ENCODE data around the gene BUB1B.
A peak's percentile ranks its signal among the peaks of the same experiment; 100 is the strongest.

The BUB1B gene

DNA sequence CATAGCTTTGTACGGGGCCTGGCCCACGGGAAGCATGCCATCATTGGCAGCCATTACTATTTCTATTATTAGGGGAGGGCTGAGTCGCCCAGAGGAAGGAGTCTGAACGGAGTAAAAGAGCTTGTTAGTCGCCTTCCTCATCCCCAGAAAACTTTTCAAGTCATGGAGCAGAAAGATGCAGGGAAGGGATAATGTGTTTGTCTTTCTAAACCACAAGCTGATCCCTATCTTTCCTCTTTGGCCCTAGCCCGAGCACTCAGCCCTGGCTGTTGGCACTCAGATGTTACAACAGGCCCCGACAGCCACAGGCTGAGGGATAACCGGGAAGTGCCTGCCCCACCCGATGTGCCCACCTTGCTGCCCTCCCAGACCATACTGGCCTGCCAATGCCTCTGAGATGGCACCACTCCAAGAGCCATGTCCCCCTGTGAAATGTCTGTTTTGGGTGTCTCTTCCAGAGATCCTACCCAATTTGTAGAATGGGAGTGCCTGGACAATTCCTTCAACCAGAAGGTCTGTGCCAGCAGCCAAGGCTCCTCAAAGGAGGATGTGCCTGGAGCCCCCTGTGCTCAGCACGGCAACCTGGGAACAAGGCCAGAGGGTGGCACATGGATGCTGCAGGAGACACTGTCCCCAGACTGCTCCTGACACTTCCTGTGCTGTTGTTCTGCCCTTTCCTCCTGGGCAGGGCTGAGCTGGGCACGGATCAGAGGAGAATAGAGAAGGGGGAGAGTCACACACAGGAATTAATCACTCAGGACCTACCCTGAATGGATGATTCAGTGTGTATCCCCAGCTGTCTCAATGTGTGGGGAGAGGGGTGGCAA lies 88.8 kb downstream of the BUB1B start:
- Mint-ChIP-seq H3K27ac (no peak overlapping the region), H3K4me1 (peaks cover 3% of the 10 kb centered on the region), H3K4me3 (no peak overlapping the region), H3K27me3 (peaks cover 31% of the 10 kb centered on the region), H3K36me3 (ENCODE audit: low read depth) (no peaks in the 10 kb centered on the region), H3K9me3 (no peaks in the 10 kb centered on the region)
- DNase-seq (no peak), ATAC-seq (no peak)

DNA sequence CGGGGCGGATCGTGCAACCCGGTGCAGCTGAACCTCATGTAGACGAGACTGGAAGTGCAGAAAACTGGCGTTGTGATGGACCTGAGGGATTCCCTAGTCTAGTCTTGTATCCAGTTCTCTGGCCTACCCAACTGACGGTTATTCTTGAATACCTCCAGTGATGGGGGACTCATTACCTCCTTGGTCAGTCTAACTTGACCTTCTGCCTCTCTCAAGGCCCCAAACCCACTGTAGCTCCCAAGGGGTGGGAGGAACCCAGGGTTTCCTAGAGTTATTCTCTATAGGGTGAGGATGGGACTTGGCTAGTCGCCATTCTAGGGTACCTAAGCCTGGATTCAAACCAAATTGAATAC lies 89.4 kb downstream of the BUB1B start:
- Mint-ChIP-seq H3K4me3 (no peak overlapping the region), H3K9me3 (no peaks in the 10 kb centered on the region), H3K27ac (no peak overlapping the region), H3K27me3 (peaks cover 33% of the 10 kb centered on the region), H3K4me1 (peaks cover 3% of the 10 kb centered on the region), H3K36me3 (ENCODE audit: low read depth) (no peaks in the 10 kb centered on the region)
- DNase-seq = no peak
- ATAC-seq = no peak

DNA sequence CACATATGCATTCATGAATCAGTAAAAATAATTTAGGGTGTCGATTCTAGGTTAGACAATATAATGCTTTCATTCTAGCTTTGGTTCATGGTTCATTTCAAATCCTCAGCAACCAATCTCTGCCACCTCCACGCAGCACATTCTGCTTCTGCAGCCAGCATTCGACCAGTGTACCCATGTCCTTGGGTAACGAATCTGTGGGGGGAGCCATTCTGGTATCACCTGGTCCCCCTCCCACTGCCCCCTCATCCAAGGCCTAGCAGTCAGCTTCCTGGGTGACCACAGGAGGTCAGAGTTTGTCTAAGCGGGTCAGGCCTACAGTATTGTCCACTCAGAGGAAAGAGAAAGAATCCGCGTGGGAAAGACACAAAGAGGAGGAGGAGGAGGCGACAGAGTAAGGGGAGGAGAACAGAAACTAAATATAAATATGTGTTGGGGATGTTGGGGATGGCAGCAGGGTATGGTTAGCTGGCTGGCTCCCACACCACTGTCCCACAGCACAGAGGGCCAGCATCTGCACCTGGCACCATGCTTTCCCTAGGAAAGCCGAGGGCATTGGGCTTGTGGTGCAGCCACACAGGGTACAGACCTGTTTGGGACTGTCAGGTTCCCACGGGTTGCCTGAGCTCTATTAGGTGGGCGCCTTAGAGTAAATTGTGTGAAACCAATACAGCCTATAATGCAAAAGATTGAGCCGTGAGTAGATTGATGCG lies 90.1 kb downstream of the BUB1B start:
- Mint-ChIP-seq H3K4me1 (peaks cover 3% of the 10 kb centered on the region), H3K27ac (no peak overlapping the region), H3K36me3 (ENCODE audit: low read depth) (no peaks in the 10 kb centered on the region), H3K4me3 (no peak overlapping the region), H3K9me3 (no peaks in the 10 kb centered on the region), H3K27me3 (peaks cover 33% of the 10 kb centered on the region)
- ATAC-seq = no peak
- DNase-seq = no peak

DNA sequence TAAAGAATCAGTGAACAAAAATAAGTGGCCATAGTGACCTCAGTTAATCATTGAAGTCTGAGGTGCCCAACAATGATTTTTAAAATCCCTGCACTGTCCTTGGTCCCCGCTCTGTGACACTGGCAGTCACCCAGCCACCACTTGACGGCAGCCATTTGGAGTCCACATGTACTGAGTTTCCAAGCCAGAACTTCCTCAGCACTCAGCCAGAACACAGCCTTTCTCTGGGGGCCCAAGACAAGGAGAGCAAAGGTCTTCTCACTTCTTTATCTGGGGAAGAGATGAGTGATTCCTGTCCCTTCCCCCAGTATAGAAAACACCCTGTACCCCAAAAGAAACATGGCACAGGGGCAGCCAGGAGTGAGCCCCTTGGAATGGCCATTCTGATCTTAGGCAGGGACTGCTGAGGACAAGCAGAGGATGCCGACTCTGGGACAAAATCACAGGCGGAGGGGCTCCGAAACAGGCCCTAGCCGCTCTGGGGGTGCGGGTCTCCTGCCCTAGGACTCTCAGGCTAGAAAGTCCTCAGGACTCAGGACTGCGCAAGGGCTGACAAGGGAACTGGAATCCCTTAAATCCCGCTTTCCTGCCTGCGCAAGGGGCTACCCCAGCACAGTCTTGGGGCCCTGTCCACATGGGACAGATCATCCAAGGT lies 90.7 kb downstream of the BUB1B start:
- Mint-ChIP-seq H3K36me3 (ENCODE audit: low read depth) (no peaks in the 10 kb centered on the region), H3K4me3 (no peak overlapping the region), H3K27ac (no peak overlapping the region), H3K27me3 (peaks cover 33% of the 10 kb centered on the region), H3K4me1 (peaks cover 3% of the 10 kb centered on the region), H3K9me3 (no peaks in the 10 kb centered on the region)
- DNase-seq (no peak), ATAC-seq (no peak)

DNA sequence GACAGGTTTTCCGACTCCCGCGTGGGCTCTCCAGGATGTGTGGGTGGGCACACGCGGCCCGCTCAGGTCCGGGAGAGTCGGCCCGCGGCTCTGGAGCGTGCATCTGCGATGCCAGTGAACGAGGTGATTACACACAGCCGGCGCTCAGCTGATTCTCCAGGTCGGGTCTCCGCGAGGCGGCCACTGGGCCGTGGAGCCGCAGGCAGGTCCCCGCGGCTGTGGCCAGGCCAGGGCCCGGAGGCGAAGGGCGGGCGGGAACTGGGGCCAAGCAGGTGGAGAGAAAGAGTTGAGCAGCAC lies 91.2 kb downstream of the BUB1B start:
- DNase-seq = no peak
- Mint-ChIP-seq H3K27me3 (peaks cover 33% of the 10 kb centered on the region), H3K36me3 (ENCODE audit: low read depth) (no peaks in the 10 kb centered on the region), H3K27ac (no peak overlapping the region), H3K4me3 (no peak overlapping the region), H3K9me3 (no peaks in the 10 kb centered on the region), H3K4me1 (peaks cover 3% of the 10 kb centered on the region)
- ATAC-seq = no peak

DNA sequence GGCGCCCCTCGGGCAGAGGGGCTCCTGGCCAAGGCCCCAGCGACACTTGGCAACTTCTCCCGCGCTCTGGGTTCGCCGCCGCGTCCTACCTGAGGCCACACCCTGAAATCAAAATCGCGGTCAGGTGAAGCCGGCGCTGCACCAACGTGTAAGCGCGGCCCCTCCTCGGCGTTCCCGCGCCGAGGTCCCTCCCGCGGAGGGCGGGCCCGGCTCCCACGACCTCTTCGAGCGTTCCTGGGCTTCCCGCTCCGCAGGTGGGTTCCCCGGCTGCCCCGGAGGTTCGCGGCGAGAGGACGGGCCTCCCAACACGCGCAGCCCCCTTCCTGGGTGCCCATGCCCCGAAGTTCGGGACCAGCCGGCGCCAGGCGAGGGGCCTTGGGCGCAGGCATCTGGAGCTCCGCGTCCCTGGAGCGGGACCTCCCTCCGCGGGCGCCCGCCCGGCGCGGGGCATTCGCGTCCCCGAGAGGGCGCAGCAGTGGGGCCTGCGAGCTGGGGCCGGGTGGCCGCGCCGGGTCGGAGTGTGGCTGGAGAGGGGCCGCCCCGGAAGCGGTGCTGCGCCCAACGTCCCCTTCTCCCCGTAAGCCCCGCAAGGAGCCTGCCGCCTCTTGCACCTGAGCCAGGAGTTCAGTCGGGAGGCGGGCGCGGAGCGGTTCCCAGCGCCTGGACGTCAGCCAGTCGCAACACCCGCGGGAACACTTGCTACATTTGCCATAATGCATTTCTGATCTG lies 91.7 kb downstream of the BUB1B start:
- H3K27ac Mint-ChIP-seq = no peak overlapping the region

DNA sequence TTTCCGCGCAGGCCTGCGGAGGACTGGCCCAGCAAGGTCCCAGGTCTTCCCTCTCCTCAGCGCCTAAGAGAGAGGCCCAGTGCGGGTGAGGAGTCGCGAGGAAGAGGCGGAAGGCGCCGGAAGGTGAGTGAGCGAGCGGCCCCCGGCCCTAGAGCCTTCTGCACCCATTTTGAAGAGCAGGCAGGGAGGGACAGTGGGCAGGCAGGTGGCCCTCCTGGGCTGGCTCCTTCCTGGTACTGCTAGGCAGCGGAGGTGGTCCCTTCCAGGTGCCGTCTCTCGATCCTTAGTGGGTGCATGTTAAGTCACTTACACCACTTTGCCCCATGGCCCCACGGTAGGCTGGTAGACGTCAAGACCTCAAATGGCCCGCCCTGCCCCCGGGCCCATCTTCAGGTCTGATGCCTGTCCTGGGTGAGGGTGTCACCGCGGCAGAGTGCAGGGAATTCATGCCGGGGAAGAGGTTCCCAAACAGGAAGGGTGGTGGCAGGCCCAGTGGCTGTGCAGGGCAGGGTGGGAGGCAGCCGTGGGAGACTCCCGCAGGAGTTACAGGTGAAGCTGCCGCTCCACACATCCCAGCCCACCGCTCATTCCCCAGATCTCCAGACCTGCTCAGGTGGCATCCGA lies 92.4 kb downstream of the BUB1B start:
- Mint-ChIP-seq H3K4me1 (peaks cover 3% of the 10 kb centered on the region), H3K36me3 (ENCODE audit: low read depth) (no peaks in the 10 kb centered on the region), H3K9me3 (no peaks in the 10 kb centered on the region), H3K27me3 (peaks cover 33% of the 10 kb centered on the region), H3K27ac (no peak overlapping the region), H3K4me3 (peak overlapping the region; percentile 59)
- ATAC-seq (no peak), DNase-seq (no peak)

More for the DNA sequence above, 91.7 kb downstream of the BUB1B start:
- no peak for DNase-seq
- Mint-ChIP-seq H3K4me3 (peak overlapping the region; percentile 59), H3K36me3 (ENCODE audit: low read depth) (no peaks in the 10 kb centered on the region), H3K27me3 (peaks cover 33% of the 10 kb centered on the region), H3K9me3 (no peaks in the 10 kb centered on the region), H3K4me1 (peaks cover 3% of the 10 kb centered on the region)
- ATAC-seq = no peak

DNA sequence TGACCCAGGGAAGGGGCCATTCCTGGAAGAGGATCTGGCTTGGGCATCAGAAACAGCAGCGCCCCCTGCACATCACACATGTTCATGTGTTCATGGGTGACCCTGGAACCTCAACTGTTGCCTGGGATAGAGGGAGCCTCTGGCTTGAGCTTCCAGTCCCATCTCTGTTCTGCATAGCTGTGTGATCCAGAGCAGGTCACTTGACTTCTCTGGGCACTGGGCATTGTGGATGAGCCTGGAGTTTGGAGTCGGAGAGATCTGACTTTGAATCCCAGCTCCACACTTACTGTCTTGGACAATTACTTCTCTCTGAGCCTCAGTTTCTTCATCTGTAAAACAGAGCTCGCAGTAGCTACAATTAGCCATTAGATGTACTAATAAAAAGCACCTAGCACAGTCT lies 93.6 kb downstream of the BUB1B start:
- ATAC-seq = no peak
- Mint-ChIP-seq H3K9me3 (no peaks in the 10 kb centered on the region), H3K4me1 (peaks cover 3% of the 10 kb centered on the region), H3K36me3 (ENCODE audit: low read depth) (no peaks in the 10 kb centered on the region), H3K27ac (no peak overlapping the region), H3K27me3 (peaks cover 33% of the 10 kb centered on the region), H3K4me3 (no peak overlapping the region)
- DNase-seq = no peak

DNA sequence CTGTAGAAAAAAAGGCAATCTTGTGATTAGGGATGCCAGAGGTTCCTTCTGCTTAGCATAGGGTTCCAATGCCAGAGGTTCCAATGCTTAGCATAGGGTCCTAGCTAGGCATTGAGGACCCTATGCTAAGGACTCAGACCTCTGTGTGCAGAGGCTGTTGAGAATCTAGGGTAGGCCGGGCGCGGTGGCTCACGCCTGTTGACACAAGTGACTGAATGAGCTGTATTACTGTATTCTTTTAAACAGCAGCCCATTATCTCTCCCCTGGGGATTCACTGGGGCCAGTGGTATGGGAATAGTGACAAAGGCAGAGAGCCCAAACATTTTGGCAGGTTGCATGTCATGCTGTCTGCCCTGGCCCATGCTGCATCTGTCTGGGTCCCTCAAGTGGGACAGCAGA lies 94.2 kb downstream of the BUB1B start:
- Mint-ChIP-seq H3K9me3 (no peaks in the 10 kb centered on the region), H3K4me1 (peaks cover 3% of the 10 kb centered on the region), H3K27me3 (peaks cover 33% of the 10 kb centered on the region), H3K36me3 (ENCODE audit: low read depth) (no peaks in the 10 kb centered on the region), H3K27ac (no peak overlapping the region), H3K4me3 (no peak overlapping the region)
- DNase-seq (no peak), ATAC-seq (no peak)

DNA sequence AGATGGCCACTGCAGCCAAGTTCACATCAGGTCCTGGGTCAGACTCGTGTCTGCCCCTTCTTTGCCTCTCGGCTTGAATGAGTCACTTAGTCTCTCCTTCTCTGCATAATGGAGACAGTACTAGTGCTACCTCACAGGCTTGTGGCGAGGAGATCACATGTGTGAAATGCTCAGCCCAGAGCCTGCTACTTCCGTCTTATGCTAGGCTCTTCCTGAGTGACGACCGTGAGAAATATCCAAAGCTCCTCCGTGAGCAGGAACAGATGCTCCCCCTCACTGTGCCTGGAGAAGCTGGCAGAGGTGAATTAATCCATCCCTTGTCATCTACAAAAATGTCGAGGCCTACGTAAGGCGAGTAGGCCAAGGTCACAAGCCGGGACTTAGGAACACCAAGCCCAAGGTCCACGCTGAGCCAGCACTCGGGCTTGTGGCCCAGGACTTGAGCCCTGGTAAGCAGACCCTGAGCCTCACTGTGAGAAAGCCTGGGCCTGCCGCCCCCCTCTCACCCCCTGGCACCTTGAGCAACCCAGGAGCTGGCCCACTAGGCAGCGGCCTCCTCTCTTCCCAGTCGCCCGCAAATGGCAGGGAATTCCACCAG lies 95.9 kb downstream of the BUB1B start:
- no peak overlapping the region for H3K27ac Mint-ChIP-seq
- ATAC-seq = no peak
- H3K27me3 Mint-ChIP-seq = peaks cover 25% of the 10 kb centered on the region
- no peak overlapping the region for H3K4me3 Mint-ChIP-seq
- H3K9me3 Mint-ChIP-seq = no peaks in the 10 kb centered on the region
- H3K4me1 Mint-ChIP-seq = peaks cover 3% of the 10 kb centered on the region
- no peaks in the 10 kb centered on the region for H3K36me3 Mint-ChIP-seq (ENCODE audit: low read depth)
- DNase-seq = no peak

DNA sequence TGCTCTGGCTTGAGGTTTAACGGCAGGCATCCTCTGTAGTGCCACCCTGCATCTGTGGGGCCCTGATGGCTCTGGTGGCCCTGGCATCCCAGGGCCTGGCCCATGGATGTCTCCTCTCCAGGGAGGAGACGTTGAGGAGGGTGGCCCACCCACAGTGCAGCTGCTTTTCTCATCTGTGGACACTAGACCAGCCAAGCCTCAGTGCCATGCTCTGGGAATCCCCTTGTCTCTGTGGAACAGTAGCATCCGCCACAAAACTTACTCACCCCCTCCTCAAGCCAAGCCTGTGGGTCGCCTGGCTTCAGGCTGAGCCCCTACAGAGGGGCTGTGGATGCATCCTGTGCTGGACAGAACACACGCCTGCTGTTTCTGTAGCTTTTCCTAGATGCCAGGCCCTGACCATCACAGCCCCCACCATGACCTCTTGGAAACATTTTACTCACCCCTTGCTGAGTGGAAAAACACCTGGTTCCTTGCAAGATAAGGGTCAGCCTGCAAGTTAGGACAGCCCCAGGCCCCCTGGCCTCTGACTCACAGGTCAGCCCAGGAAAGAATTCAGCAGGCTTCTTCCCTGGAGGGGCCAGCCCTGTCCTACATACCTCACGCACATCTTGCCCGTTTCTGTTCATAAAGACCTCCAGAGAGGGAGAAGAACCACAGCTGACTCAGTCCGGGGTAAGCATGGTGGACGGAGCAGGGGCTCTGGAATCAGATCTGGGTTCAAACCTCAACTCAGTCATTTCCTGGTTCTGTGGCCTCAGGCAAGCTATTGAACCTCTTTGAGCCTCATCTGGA lies 97.0 kb downstream of the BUB1B start:
- DNase-seq = no peak
- peaks cover 22% of the 10 kb centered on the region for H3K27me3 Mint-ChIP-seq
- H3K27ac Mint-ChIP-seq = no peak overlapping the region

DNA sequence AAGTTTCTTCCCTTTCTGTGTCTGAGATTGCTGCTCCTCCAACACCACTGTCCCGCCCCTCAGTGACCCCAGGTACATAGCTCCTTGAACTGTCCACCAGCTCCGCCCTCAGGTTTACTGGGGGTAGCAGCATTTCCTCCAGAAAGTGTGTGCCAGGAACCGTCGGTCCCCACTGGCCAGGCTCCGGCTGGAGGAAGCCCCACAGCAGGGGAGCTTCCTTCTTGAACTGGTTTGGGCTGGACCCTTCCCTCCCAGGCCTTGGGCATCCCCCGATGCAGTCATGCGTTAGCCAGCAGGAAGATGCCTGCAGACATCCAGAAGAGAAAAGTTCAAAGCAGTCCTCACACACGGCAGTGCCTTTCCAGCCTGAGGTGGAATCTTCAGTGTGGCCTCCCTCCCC lies 97.7 kb downstream of the BUB1B start:
- Mint-ChIP-seq H3K9me3 (no peaks in the 10 kb centered on the region), H3K36me3 (ENCODE audit: low read depth) (no peaks in the 10 kb centered on the region), H3K4me3 (no peak overlapping the region), H3K27me3 (peaks cover 16% of the 10 kb centered on the region), H3K27ac (no peak overlapping the region), H3K4me1 (no peaks in the 10 kb centered on the region)
- ATAC-seq (no peak), DNase-seq (no peak)

More for the DNA sequence above, 97.0 kb downstream of the BUB1B start:
- H3K4me1 Mint-ChIP-seq = peaks cover 3% of the 10 kb centered on the region
- H3K9me3 Mint-ChIP-seq = no peaks in the 10 kb centered on the region
- H3K4me3 Mint-ChIP-seq = no peak overlapping the region
- ATAC-seq = no peak
- H3K36me3 Mint-ChIP-seq (ENCODE audit: low read depth) = no peaks in the 10 kb centered on the region

DNA sequence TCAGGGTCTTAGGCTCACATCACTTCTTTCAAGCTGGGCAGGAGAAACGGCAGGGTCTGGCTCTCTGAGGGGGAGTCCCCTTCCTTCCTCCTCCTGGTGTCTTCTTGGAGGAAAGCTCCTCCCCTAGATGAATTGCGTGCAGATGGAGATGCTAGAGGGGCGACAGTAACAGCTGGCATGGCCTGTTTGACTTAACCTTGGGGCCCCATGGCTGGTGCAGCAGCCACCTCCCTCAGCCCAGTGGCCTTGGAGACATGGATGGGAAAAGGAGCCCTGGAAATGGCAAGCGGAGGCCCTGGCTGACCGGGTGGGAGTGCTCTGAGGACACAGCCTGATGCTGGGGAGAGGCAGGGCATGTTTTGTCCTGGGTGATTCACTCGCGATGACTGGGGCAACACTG lies 98.2 kb downstream of the BUB1B start:
- no peak for ATAC-seq
- Mint-ChIP-seq H3K27me3 (peaks cover 11% of the 10 kb centered on the region), H3K4me3 (no peak overlapping the region), H3K27ac (no peak overlapping the region), H3K4me1 (no peaks in the 10 kb centered on the region), H3K36me3 (ENCODE audit: low read depth) (no peaks in the 10 kb centered on the region), H3K9me3 (no peaks in the 10 kb centered on the region)
- DNase-seq = no peak

Measured in activated naive CD8-positive, alpha-beta T cell treated with anti-CD3 and anti-CD28 coated beads, Interleukin-2, amount 50 U/mL, for 24 hours (primary cell).